GM19438 (cell line): ENCODE data around the gene CHCHD6.

Source experiments
- ATAC-seq: cut with Tn5 transposase; IDR thresholded peaks from one replicate; pipeline ENCODE4 v1.9.1; 2021; ENCODE audit warnings: low read depth; ENCODE audit not compliant: unreplicated experiment

The CHCHD6 gene

GRCh38 chr3:127000761-127001160 lies 296.7 kb downstream of the CHCHD6 start:
- ATAC-seq: no peak

GRCh38 chr3:127001486-127002194 lies 297.6 kb downstream of the CHCHD6 start:
- ATAC-seq: no peak

GRCh38 chr3:127002195-127003174 lies 298.4 kb downstream of the CHCHD6 start:
- no peak for ATAC-seq

GRCh38 chr3:127003175-127003555 lies 299.1 kb downstream of the CHCHD6 start:
- ATAC-seq: no peak

GRCh38 chr3:127003601-127004280 lies 299.7 kb downstream of the CHCHD6 start:
- no peak for ATAC-seq

- ATAC-seq: no peak
Measured at GRCh38 chr3:127004641-127005397, 300.8 kb downstream of the CHCHD6 start.

- no peak for ATAC-seq
Measured at GRCh38 chr3:127005864-127006500, 301.9 kb downstream of the CHCHD6 start.

- no peak for ATAC-seq
Measured at GRCh38 chr3:127006781-127007436, 302.9 kb downstream of the CHCHD6 start.

- ATAC-seq: no peak
Measured at GRCh38 chr3:127008236-127008635, 304.2 kb downstream of the CHCHD6 start.

GRCh38 chr3:127009531-127009930 lies 305.5 kb downstream of the CHCHD6 start:
- no peak for ATAC-seq
